Choroid plexus epithelial cell (primary cell): ENCODE measurements around the gene TECPR2.

Experiments
- DNase-seq: peaks from one replicate; pipeline ENCODE4 v3.0.0-alpha.2; 2010; ENCODE audit warnings: low read depth
- H3K4me3 ChIP-seq: 2 replicates; pipeline ENCODE4 v1.5.1; 2011; ENCODE audit warnings: low read depth, mild to moderate bottlenecking, control low read depth, low read length, moderate library complexity
- TF ChIP-seq, protein P1 (sequence below): conservative IDR thresholded peaks from 2 replicates; pipeline ENCODE4 v1.5.1; 2011; ENCODE audit warnings: low read depth, mild to moderate bottlenecking, control low read depth, inconsistent platforms, low read length, moderate library complexity

The TECPR2 gene

GRCh38 chr14:102499401-102500157 lies 136.8 kb downstream of the TECPR2 start:
- DNase-seq = no peak
- TF ChIP-seq, protein P1, sequence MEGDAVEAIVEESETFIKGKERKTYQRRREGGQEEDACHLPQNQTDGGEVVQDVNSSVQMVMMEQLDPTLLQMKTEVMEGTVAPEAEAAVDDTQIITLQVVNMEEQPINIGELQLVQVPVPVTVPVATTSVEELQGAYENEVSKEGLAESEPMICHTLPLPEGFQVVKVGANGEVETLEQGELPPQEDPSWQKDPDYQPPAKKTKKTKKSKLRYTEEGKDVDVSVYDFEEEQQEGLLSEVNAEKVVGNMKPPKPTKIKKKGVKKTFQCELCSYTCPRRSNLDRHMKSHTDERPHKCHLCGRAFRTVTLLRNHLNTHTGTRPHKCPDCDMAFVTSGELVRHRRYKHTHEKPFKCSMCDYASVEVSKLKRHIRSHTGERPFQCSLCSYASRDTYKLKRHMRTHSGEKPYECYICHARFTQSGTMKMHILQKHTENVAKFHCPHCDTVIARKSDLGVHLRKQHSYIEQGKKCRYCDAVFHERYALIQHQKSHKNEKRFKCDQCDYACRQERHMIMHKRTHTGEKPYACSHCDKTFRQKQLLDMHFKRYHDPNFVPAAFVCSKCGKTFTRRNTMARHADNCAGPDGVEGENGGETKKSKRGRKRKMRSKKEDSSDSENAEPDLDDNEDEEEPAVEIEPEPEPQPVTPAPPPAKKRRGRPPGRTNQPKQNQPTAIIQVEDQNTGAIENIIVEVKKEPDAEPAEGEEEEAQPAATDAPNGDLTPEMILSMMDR = no peak
- no peak overlapping the region for H3K4me3 ChIP-seq

- TF ChIP-seq, protein P1 = no peak
- DNase-seq = peak; percentile 97
- H3K4me3 ChIP-seq = no peak overlapping the region
Observed at GRCh38 chr14:102500158-102500662, 137.5 kb downstream of the TECPR2 start.

GRCh38 chr14:102500713-102501112 lies 138.0 kb downstream of the TECPR2 start:
- TF ChIP-seq, protein P1 = no peak
- no peak for DNase-seq
- no peak overlapping the region for H3K4me3 ChIP-seq

GRCh38 chr14:102501751-102502315 lies 139.1 kb downstream of the TECPR2 start:
- no peak overlapping the region for H3K4me3 ChIP-seq
- TF ChIP-seq, protein P1 = no peak
- no peak for DNase-seq

DNA sequence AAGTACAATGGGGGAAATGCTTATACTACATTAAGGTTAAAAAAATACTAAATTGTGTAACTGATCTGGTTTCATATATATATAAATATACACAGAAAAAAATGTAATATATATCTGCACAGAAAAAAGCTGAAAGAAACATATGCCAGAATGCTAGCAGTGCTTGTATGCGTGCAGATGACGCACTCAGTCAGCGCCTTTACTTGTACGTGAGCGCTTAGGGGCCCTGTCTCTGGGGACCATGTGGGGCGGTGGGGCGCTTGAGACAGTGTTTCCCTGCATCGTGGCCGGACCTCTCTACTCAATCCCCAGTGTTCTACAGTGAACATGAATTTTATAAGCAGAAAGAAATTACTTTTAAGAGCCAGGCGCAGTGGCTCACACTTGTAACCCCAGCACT lies 139.8 kb downstream of the TECPR2 start:
- DNase-seq = no peak
- H3K4me3 ChIP-seq = no peak overlapping the region
- TF ChIP-seq, protein P1 = no peak

DNA sequence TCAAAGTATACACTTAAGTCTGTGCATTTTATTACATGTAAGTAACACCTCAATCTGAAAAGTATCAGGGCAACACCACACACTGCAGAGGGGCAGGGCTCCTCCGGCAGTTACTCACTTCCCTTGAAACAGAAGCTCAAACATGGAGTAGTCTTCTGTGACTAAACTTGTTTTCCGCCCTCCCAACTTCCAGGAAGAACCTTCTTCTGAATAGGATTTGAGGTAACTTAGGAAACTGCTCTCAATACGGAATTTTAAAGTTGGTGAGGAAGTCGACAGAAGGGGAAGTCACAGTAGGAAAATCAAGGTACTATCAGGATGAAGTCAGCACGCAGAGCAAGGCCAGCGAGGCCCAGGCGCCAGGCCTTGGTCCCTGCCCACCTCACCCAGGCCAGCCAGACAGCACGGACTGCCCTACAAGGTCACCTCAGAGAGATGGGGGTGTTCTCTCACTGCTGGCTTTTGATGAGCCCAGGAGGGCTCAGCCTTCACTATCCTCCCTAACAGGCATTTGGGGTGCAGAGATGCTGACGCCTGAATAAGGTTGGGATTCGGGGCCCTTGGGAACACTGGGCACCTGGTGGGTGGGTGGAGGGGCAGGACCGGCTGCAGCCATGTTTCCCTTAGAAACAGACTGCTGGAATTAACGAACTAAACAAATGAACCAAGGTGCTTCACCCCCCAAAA lies 141.0 kb downstream of the TECPR2 start:
- TF ChIP-seq, protein P1 = no peak
- no peak overlapping the region for H3K4me3 ChIP-seq
- DNase-seq = no peak
